NCI-H1436 (cell line): Measurements from ENCODE around the gene HLF.
A peak's percentile ranks its signal among the peaks of the same experiment; 100 is the strongest.

Experiments used
- DNase-seq: peaks from one replicate; lab custom pipeline; 2025; lab: John Stamatoyannopoulos, UW

The HLF gene

GRCh38 chr17:55274355-55275255 is 9.8 kb downstream of the HLF start:
- no peak for DNase-seq

- DNase-seq = no peak
Measured at GRCh38 chr17:55275894-55276804, 11.4 kb downstream of the HLF start.

- no peak for DNase-seq
Measured at GRCh38 chr17:55278173-55278961, 13.6 kb downstream of the HLF start.

GRCh38 chr17:55279203-55279602 is 14.4 kb downstream of the HLF start:
- no peak for DNase-seq

GRCh38 chr17:55279788-55280187 is 15.0 kb downstream of the HLF start:
- no peak for DNase-seq

GRCh38 chr17:55280212-55280611 is 15.5 kb downstream of the HLF start:
- DNase-seq = no peak

- DNase-seq = no peak
Measured at GRCh38 chr17:55281649-55282378, 17.1 kb downstream of the HLF start.

- DNase-seq = no peak
Measured at GRCh38 chr17:55282379-55282702, 17.6 kb downstream of the HLF start.

- DNase-seq = no peak
Measured at GRCh38 chr17:55282741-55283140, 18.0 kb downstream of the HLF start.

GRCh38 chr17:55283256-55283965 is 18.7 kb downstream of the HLF start:
- DNase-seq = no peak

- no peak for DNase-seq
Measured at GRCh38 chr17:55284001-55284884, 19.5 kb downstream of the HLF start.

GRCh38 chr17:55284944-55285339 is 20.2 kb downstream of the HLF start:
- DNase-seq = no peak

GRCh38 chr17:55285340-55286301 is 20.9 kb downstream of the HLF start:
- DNase-seq = peak; percentile 51

GRCh38 chr17:55286681-55287589 is 22.2 kb downstream of the HLF start:
- DNase-seq = no peak

GRCh38 chr17:55288356-55289105 is 23.8 kb downstream of the HLF start:
- no peak for DNase-seq

GRCh38 chr17:55289106-55289446 is 24.3 kb downstream of the HLF start:
- no peak for DNase-seq

- no peak for DNase-seq
Measured at GRCh38 chr17:55289978-55290377, 25.2 kb downstream of the HLF start.
